ENCODE data around the gene VSIG8. TPM values are rescaled to one million over a fixed set of nuclear protein-coding genes. Genes with fewer than 3 reads are reported as not detected.

Gene VSIG8
- total and polyA plus RNA-seq, 12 donors, result 0.44 TPM; not detected in 11

- Histone ChIP-seq H3K4me3 (no peak overlapping the region), H3K4me1 (peaks cover 4 to 28% (median 17%) of the 10 kb centered on the region in 9 donors), H3K9me3 (no peaks in the 10 kb centered on the region), H3K27ac (no peak overlapping the region), H3K36me3 (no peaks in the 10 kb centered on the region), H3K27me3 (peaks cover 0 to 15% (median 5%) of the 10 kb centered on the region in 7 donors)
- peak; percentile 59 to 91 (median 74) for ATAC-seq
- intact Hi-C loops (cut with DNase I), result no loop called here
- no peak for TF ChIP-seq CTCF (IDR thresholded peaks at IDR 0.05)
- 14 to 18% methylated on average over 9 of the region's 9 CpGs for WGBS, 2 donors
- no peak for DNase-seq
Observed at GRCh38 chr1:159867664-159868026, 5.2 kb upstream of the VSIG8 start.

GRCh38 chr1:159866905-159867663 lies 4.6 kb upstream of the VSIG8 start:
- 61 to 65% methylated on average over 14 of the region's 14 CpGs for WGBS, 2 donors
- H3K27ac ChIP-seq, result no peak overlapping the region
- H3K27me3 ChIP-seq, result peaks cover 0 to 11% (median 4%) of the 10 kb centered on the region in 7 donors
- H3K4me3 ChIP-seq, result no peak overlapping the region
- DNase-seq (no peak), ATAC-seq (no peak)
- TF ChIP-seq CTCF (IDR thresholded peaks at IDR 0.05), result no peak
- no peaks in the 10 kb centered on the region for H3K9me3 ChIP-seq
- no peaks in the 10 kb centered on the region for H3K36me3 ChIP-seq
- H3K4me1 ChIP-seq, result peaks cover 4 to 28% (median 17%) of the 10 kb centered on the region in 9 donors
- intact Hi-C loops (cut with DNase I), result no loop called here

DNA sequence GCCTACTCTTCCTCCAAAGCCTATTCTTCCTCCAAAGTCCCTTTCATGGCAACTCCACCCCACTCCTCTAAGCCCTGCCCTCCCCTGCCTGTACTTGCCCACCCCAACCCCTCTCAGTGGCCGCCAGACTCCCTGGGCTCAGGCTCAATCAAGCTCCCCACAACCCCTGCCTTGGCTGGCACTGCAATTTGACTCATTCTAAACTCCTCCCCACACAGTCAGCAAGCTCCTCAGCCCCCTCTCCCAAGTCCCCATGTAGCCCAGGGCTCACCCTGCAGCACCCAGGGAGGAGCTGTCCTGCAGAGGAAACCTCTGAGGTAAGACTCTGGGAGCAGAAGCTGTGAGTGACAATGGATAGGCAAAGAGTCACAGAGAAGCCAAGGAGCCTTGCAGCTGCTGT lies 3.6 kb upstream of the VSIG8 start:
- intact Hi-C loops (cut with DNase I), result no loop called here
- H3K36me3 ChIP-seq, result peaks cover 0 to 6% (median 0%) of the 10 kb centered on the region in 9 donors
- ATAC-seq (no peak), DNase-seq (no peak)
- H3K4me3 ChIP-seq, result no peak overlapping the region
- 83% methylated on average over 1 of the region's 1 CpG for WGBS, 2 donors
- peaks cover 0 to 11% (median 0%) of the 10 kb centered on the region in 7 donors for H3K27me3 ChIP-seq
- H3K27ac ChIP-seq, result no peak overlapping the region
- TF ChIP-seq CTCF (IDR thresholded peaks at IDR 0.05), result no peak
- H3K9me3 ChIP-seq, result no peaks in the 10 kb centered on the region
- H3K4me1 ChIP-seq, result peaks cover 4 to 28% (median 17%) of the 10 kb centered on the region in 9 donors

GRCh38 chr1:159864262-159864661 lies 1.8 kb upstream of the VSIG8 start:
- H3K27ac ChIP-seq, result no peak overlapping the region
- intact Hi-C loops (cut with DNase I), result no loop called here
- H3K36me3 ChIP-seq, result peaks cover 0 to 6% (median 0%) of the 10 kb centered on the region in 9 donors
- TF ChIP-seq CTCF (IDR thresholded peaks at IDR 0.05), result no peak
- H3K4me1 ChIP-seq, result peaks cover 4 to 31% (median 17%) of the 10 kb centered on the region in 9 donors
- WGBS, 2 donors, result 86 to 90% methylated on average over 2 of the region's 2 CpGs
- no peaks in the 10 kb centered on the region for H3K27me3 ChIP-seq
- H3K4me3 ChIP-seq, result no peak overlapping the region
- ATAC-seq, result no peak
- no peaks in the 10 kb centered on the region for H3K9me3 ChIP-seq
- DNase-seq, result no peak
